K562 (cell line): Measurements from ENCODE around the gene NME7. TPM values are rescaled to one million over a fixed set of nuclear protein-coding genes. Genes with fewer than 3 reads are reported as not detected.

Experiments
- ATAC-seq: fragments of 200-7000 bp; cut with Tn5 transposase; 3 replicates; pipeline ENCODE4 v1.9.1; 2020; ENCODE audit warnings: moderate library complexity
- BruUV-seq: library from RNA; stranded (reverse); fragments of 400-500 nt; replicated peaks from 2 replicates; lab custom pipeline; 2021; lab: Mats Ljungman, UMichigan
- CTCF ChIA-PET: fragments of 300-600 bp; formaldehyde crosslinking; extraction: SDS; loops from one replicate; lab custom pipeline; 2021; ENCODE audit warnings: low intra/inter-chr PET ratio; lab: Yijun Ruan, JAX
- POLR2A ChIA-PET: fragments of 300-600, 350-650 bp; sonication (Branson Sonifier 250); formaldehyde crosslinking; extraction: SDS; loops from one replicate; lab custom pipeline; 2021; ENCODE audit warnings: antibody characterized with exemption, inconsistent platforms; lab: Yijun Ruan, JAX
- DNase-seq, 4 experiments: peaks; one replicate each; pipeline versions ENCODE4 v3.0.0 to v3.0.0-alpha.2; 2011 to 2018; ENCODE audit warnings: low spot score in 3 of 4, mixed read lengths in 3 of 4; ENCODE audit errors: extremely low read depth in 1 of 4
- FAIRE-seq: peaks from 2 replicates; lab custom pipeline; 2011; peaks lifted over from hg19 to GRCh38; lab: Jason Lieb, UNC
- H2AFZ ChIP-seq: 2 replicates; pipeline ENCODE4 v1.6.0; 2011; ENCODE audit warnings: low read depth, low read length, control low read depth, inconsistent platforms
- H3K27ac ChIP-seq: fragments of 200-600 bp; 3 replicates; pipeline ENCODE4 v1.8.0; 2011; ENCODE audit warnings: low read depth, mild to moderate bottlenecking, control low read depth, inconsistent platforms, low read length, moderate library complexity, mixed read lengths; ENCODE audit errors: extremely low read depth
- H3K27me3 ChIP-seq, 2 experiments: fragments of 300-600 bp in 1 of 2; 2 replicates in 1 of 2; 3 replicates in 1 of 2; pipeline versions ENCODE4 v1.6.0 to v1.8.0; 2011; ENCODE audit warnings: inconsistent platforms in 2 of 2, low read length in 2 of 2, mild to moderate bottlenecking in 1 of 2, mixed read lengths in 1 of 2, moderate library complexity in 1 of 2; ENCODE audit not compliant: control insufficient read depth in 2 of 2, insufficient read depth in 2 of 2
- H3K36me3 ChIP-seq: fragments of 300-600 bp; 3 replicates; pipeline ENCODE4 v1.8.0; 2011; ENCODE audit warnings: mild to moderate bottlenecking, low read length, inconsistent platforms; ENCODE audit not compliant: control insufficient read depth, insufficient read depth
- H3K4me1 ChIP-seq, 2 experiments: fragments of 200-600 bp in 1 of 2; replicated peaks in 1 of 2; 2 replicates in 1 of 2; 3 replicates in 1 of 2; pipeline versions ENCODE4 v1.5.1 to v1.8.0; 2011; ENCODE audit warnings: inconsistent platforms in 2 of 2, low read length in 2 of 2, mild to moderate bottlenecking in 1 of 2, mixed read lengths in 1 of 2, moderate library complexity in 1 of 2; ENCODE audit not compliant: control insufficient read depth in 2 of 2, insufficient read depth in 2 of 2
- H3K4me2 ChIP-seq: 2 replicates; pipeline ENCODE4 v1.6.1; 2011; ENCODE audit warnings: low read length, control low read depth, inconsistent platforms, mixed read lengths; ENCODE audit not compliant: insufficient read depth
- H3K4me3 ChIP-seq: fragments of 200-600 bp; sonication (generic), shearing (Covaris generic); 2 replicates; pipeline ENCODE4 v1.5.1; 2016; ENCODE audit warnings: control low read depth, inconsistent platforms
- H3K79me2 ChIP-seq: fragments of 200-600 bp; 3 replicates; pipeline ENCODE4 v1.8.0; 2011; ENCODE audit warnings: low read length, inconsistent platforms; ENCODE audit not compliant: control insufficient read depth, insufficient read depth
- H3K9ac ChIP-seq, 2 experiments: 2 replicates each; pipeline versions ENCODE4 v1.6.0 to v1.6.1; 2011; ENCODE audit warnings: low read depth in 2 of 2, low read length in 2 of 2, control low read depth in 1 of 2, inconsistent platforms in 1 of 2, mild to moderate bottlenecking in 1 of 2, mixed read lengths in 1 of 2; ENCODE audit not compliant: insufficient read depth in 1 of 2
- H3K9me1 ChIP-seq: one replicate; pipeline ENCODE4 v1.6.0; 2011; ENCODE audit warnings: inconsistent platforms, mild to moderate bottlenecking, low read length, moderate library complexity; ENCODE audit not compliant: control insufficient read depth, insufficient read depth
- H3K9me3 ChIP-seq: replicated peaks from 2 replicates; pipeline ENCODE4 v1.5.1; 2011; ENCODE audit warnings: low read depth, low read length, inconsistent platforms; ENCODE audit not compliant: control insufficient read depth, insufficient read depth
- H4K20me1 ChIP-seq: replicated peaks from 2 replicates; pipeline ENCODE4 v1.6.1; 2011; ENCODE audit warnings: low read length, inconsistent platforms, mixed read lengths; ENCODE audit not compliant: control insufficient read depth, insufficient read depth
- ADNP ChIP-seq: fragments of 200-800 bp; sonication (Bioruptor generic); IDR thresholded peaks from 2 replicates; pipeline ENCODE4 v1.6.1; 2016; ENCODE audit warnings: missing genetic modification characterization, missing compliant biosample characterization
- CBX1 ChIP-seq: sonication (generic); IDR thresholded peaks from 2 replicates; pipeline ENCODE4 v1.6.1; 2016; ENCODE audit warnings: antibody characterized with exemption, low read depth, mild to moderate bottlenecking
- CSDE1 ChIP-seq, 2 experiments: fragments of 450-650 bp; IDR thresholded peaks; 2 replicates each; pipeline ENCODE4 v1.6.1; 2016; ENCODE audit warnings: mild to moderate bottlenecking in 1 of 2
- HCFC1 ChIP-seq: IDR thresholded peaks from 2 replicates; pipeline ENCODE4 v1.6.1; 2012; ENCODE audit warnings: low read depth, low read length, improper control_type of control experiment
- MCM5 ChIP-seq: fragments of 450-650 bp; IDR thresholded peaks from 2 replicates; pipeline ENCODE4 v1.6.1; 2016; ENCODE audit warnings: low read depth
- RBBP5 ChIP-seq: fragments of 200-600 bp; sonication (generic); IDR thresholded peaks from 2 replicates; pipeline ENCODE4 v1.6.1; 2012; ENCODE audit warnings: borderline replicate concordance, mild to moderate bottlenecking, low read length, control low read depth, inconsistent platforms; ENCODE audit not compliant: insufficient read depth, poor library complexity, severe bottlenecking
- XRCC4 ChIP-seq: IDR thresholded peaks from one replicate; pipeline ENCODE4 v1.6.1; 2011; ENCODE audit not compliant: insufficient read depth, insufficient read length; ENCODE audit errors: extremely low read depth
- ZNF324 ChIP-seq: fragments of 250-450 bp; sonication (Bioruptor Pico); IDR thresholded peaks from 2 replicates; pipeline ENCODE4 v1.4.0; 2020; ENCODE audit warnings: mild to moderate bottlenecking
- ZNF699 ChIP-seq: fragments of 250-450 bp; sonication (Bioruptor Pico); IDR thresholded peaks from 2 replicates; pipeline ENCODE4 v1.8.0; 2021; ENCODE audit warnings: mild to moderate bottlenecking, moderate library complexity; ENCODE audit not compliant: insufficient replicate concordance
- WGBS: fragments of 100-300 bp; shearing (Covaris generic); methylation state at CpG from one replicate; pipeline ENCODE4 v1.1.6; 2016; ENCODE audit warnings: low coverage, mixed read lengths; ENCODE audit not compliant: insufficient coverage; ENCODE audit errors: missing lambda C conversion rate; 5-methylcytosine and 5-hydroxymethylcytosine counted together
- in situ Hi-C: fragments of 300-500 bp; cut with MboI; formaldehyde crosslinking; loops from 4 replicates; pipeline ENCODE4 v1.15.0; 2018; ENCODE audit warnings: inconsistent platforms, mixed read lengths
- intact Hi-C: fragments of 100-400 bp; cut with micrococcal nuclease; formaldehyde crosslinking; loops from 2 replicates; pipeline ENCODE4 v1.14.2; 2022
- polyA plus RNA-seq, 8 experiments: library from polyadenylated mRNA; depleted of rRNA in 4 of 8; stranded (reverse) in 5 of 8; unstranded in 3 of 8; fragments of >200 nt; fragmentation: Nextera tagmentation in 2 of 8; fragmentation: Illumina TruSeq in 1 of 8; extraction: Ambion mirVana in 2 of 8; extraction: Trizol in 1 of 8; gene quantifications; 2 replicates each; pipeline versions ENCODE4 v1.2.1 to v1.2.3, GENCODE V29; 2011 to 2014; ENCODE audit warnings: inconsistent platforms in 1 of 8, missing spikeins in 1 of 8
- total RNA-seq, 7 experiments: library from RNA; depleted of rRNA in 6 of 7; stranded (reverse); fragments of >200 nt in 6 of 7; fragmentation: Illumina TruSeq in 2 of 7; extraction: Trizol in 2 of 7; gene quantifications; 2 replicates each; pipeline versions ENCODE4 v1.2.1 to v1.2.3, GENCODE V29; 2011 to 2021; ENCODE audit warnings: low replicate concordance in 1 of 7
- TF ChIP-seq, protein P1 (sequence below): fragments of 450-650 bp; formaldehyde crosslinking; IDR thresholded peaks from 2 replicates; pipeline ENCODE4 v1.4.0; 2020; ENCODE audit warnings: mild to moderate bottlenecking, mixed read lengths
- TF ChIP-seq, protein P2 (sequence below): IDR thresholded peaks from 3 replicates; pipeline ENCODE4 v1.6.1; 2011; ENCODE audit warnings: borderline replicate concordance, mild to moderate bottlenecking, moderate library complexity; ENCODE audit not compliant: insufficient read length; ENCODE audit errors: extremely low read depth

NME7 gene
- total and polyA plus RNA-seq, 9 of the 15 experiments (the other 6 are each of a cell fraction or from before 2014, with no cell fraction given): 7.9 to 43.2 (median 23.9) TPM

DNA sequence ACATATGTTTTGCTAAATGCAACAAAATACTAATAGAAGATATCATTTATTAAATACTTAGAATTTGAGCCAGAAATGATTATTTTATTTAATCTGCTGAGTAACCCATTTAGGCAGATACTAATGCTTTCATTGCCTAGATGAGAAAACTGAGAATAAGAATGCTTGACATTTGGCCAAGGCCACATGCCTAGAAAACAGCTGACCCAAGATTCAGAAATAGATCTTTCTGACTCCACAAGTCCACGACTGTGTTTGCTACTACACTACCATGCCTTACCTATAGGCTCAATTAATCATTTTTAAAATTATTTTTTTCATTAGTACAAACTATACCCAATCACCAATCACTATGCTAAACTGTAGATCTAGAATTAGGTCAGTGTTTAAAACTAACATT, 131.5 kb downstream of the NME7 start:
- DNase-seq (no peak), FAIRE-seq (no peak), ATAC-seq (no peak)
- H3K4me3 ChIP-seq: no peak overlapping the region
- no peaks in the 10 kb centered on the region for H3K9me3 ChIP-seq
- no peaks in the 10 kb centered on the region for H3K27me3 ChIP-seq
- no peaks in the 10 kb centered on the region for H3K9me1 ChIP-seq
- no peaks in the 10 kb centered on the region for H3K36me3 ChIP-seq
- 28% methylated on average over 1 of the region's 1 CpG for WGBS
- no peak overlapping the region for H3K27ac ChIP-seq
- no TSS peak for BruUV-seq
- POLR2A ChIA-PET: no interaction called here
- H3K79me2 ChIP-seq: no peaks in the 10 kb centered on the region
- H3K4me1 ChIP-seq: no peaks in the 10 kb centered on the region
- TF ChIP-seq HCFC1 (no peak), XRCC4 (no peak), CSDE1 (IDR thresholded peaks at IDR 0.05) (no peak), MCM5 (no peak), ADNP (tag) (no peak), RBBP5 (no peak), CBX1 (no peak), ZNF699 (CRISPR knock-in tag) (no peak), ZNF324 (CRISPR knock-in tag) (no peak)
- TF ChIP-seq, protein P1, sequence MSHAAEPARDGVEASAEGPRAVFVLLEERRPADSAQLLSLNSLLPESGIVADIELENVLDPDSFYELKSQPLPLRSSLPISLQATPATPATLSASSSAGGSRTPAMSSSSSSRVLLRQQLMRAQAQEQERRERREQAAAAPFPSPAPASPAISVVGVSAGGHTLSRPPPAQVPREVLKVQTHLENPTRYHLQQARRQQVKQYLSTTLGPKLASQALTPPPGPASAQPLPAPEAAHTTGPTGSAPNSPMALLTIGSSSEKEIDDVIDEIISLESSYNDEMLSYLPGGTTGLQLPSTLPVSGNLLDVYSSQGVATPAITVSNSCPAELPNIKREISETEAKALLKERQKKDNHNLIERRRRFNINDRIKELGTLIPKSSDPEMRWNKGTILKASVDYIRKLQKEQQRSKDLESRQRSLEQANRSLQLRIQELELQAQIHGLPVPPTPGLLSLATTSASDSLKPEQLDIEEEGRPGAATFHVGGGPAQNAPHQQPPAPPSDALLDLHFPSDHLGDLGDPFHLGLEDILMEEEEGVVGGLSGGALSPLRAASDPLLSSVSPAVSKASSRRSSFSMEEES (CRISPR knock-in tag): no peak
- TF ChIP-seq, protein P2, sequence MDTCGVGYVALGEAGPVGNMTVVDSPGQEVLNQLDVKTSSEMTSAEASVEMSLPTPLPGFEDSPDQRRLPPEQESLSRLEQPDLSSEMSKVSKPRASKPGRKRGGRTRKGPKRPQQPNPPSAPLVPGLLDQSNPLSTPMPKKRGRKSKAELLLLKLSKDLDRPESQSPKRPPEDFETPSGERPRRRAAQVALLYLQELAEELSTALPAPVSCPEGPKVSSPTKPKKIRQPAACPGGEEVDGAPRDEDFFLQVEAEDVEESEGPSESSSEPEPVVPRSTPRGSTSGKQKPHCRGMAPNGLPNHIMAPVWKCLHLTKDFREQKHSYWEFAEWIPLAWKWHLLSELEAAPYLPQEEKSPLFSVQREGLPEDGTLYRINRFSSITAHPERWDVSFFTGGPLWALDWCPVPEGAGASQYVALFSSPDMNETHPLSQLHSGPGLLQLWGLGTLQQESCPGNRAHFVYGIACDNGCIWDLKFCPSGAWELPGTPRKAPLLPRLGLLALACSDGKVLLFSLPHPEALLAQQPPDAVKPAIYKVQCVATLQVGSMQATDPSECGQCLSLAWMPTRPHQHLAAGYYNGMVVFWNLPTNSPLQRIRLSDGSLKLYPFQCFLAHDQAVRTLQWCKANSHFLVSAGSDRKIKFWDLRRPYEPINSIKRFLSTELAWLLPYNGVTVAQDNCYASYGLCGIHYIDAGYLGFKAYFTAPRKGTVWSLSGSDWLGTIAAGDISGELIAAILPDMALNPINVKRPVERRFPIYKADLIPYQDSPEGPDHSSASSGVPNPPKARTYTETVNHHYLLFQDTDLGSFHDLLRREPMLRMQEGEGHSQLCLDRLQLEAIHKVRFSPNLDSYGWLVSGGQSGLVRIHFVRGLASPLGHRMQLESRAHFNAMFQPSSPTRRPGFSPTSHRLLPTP: no peak
- no peak overlapping the region for H3K9ac ChIP-seq
- in situ Hi-C loops (no loop called here), intact Hi-C loops (no loop called here)
- H3K4me2 ChIP-seq: no peak overlapping the region
- no peak overlapping the region for H2AFZ ChIP-seq
- H4K20me1 ChIP-seq: no peaks in the 10 kb centered on the region
- CTCF ChIA-PET: no interaction called here
